GM23338 (cell line): ENCODE measurements around the gene FAM168A.

Source experiments
- CREB1 ChIP-seq: fragments of 250-450 bp; sonication (Bioruptor Pico); IDR thresholded peaks from 2 replicates; pipeline ENCODE4 v1.5.0; 2020; ENCODE audit warnings: low read depth, mild to moderate bottlenecking, moderate library complexity
- EZH2 ChIP-seq: fragments of 200-600 bp; sonication (generic); IDR thresholded peaks from one replicate; pipeline ENCODE4 v1.8.0; 2017; ENCODE audit warnings: antibody characterized with exemption, mild to moderate bottlenecking, low read depth; ENCODE audit not compliant: unreplicated experiment
- EZH2phosphoT487 ChIP-seq: fragments of 200-600 bp; sonication (generic); IDR thresholded peaks from one replicate; pipeline ENCODE4 v1.8.1; 2018; ENCODE audit warnings: antibody characterized with exemption; ENCODE audit not compliant: unreplicated experiment
- JUNB ChIP-seq: IDR thresholded peaks from one replicate; pipeline ENCODE4 v1.6.1; 2016; ENCODE audit warnings: antibody characterized with exemption; ENCODE audit not compliant: unreplicated experiment
- NANOG ChIP-seq: IDR thresholded peaks from 2 replicates; pipeline ENCODE4 v1.6.1; 2016; ENCODE audit warnings: antibody characterized with exemption, borderline replicate concordance
- POLR2AphosphoS5 ChIP-seq: IDR thresholded peaks from 2 replicates; pipeline ENCODE4 v1.6.1; 2016; ENCODE audit warnings: antibody characterized with exemption, low read depth
- STAT1 ChIP-seq: IDR thresholded peaks from one replicate; pipeline ENCODE4 v1.6.1; 2016; ENCODE audit warnings: antibody characterized with exemption; ENCODE audit not compliant: unreplicated experiment
- ZNF114 ChIP-seq: fragments of 250-450 bp; sonication (Bioruptor Pico); IDR thresholded peaks from 2 replicates; pipeline ENCODE4 v1.5.0; 2020; ENCODE audit warnings: mild to moderate bottlenecking, moderate library complexity
- ZNF331 ChIP-seq: fragments of 250-450 bp; sonication (Bioruptor Pico); IDR thresholded peaks from 2 replicates; pipeline ENCODE4 v1.5.0; 2020; ENCODE audit warnings: low read depth, mild to moderate bottlenecking, moderate library complexity
- TF ChIP-seq, protein P1 (sequence below), 2 experiments: fragments of 200-600 bp in 1 of 2; sonication (generic) in 1 of 2; conservative IDR thresholded peaks; 2 replicates each; pipeline versions ENCODE4 v1.5.1 to v1.6.1; 2016 to 2017; ENCODE audit warnings: antibody characterized with exemption in 2 of 2, low read depth in 2 of 2, mild to moderate bottlenecking in 2 of 2, moderate library complexity in 1 of 2
- TF ChIP-seq, protein P2 (sequence below): IDR thresholded peaks from 2 replicates; pipeline ENCODE4 v1.6.1; 2016; ENCODE audit warnings: antibody characterized with exemption
- TF ChIP-seq, protein P3 (sequence below): IDR thresholded peaks from one replicate; pipeline ENCODE4 v1.6.1; 2018; ENCODE audit warnings: antibody characterized with exemption; ENCODE audit not compliant: unreplicated experiment

DNA sequence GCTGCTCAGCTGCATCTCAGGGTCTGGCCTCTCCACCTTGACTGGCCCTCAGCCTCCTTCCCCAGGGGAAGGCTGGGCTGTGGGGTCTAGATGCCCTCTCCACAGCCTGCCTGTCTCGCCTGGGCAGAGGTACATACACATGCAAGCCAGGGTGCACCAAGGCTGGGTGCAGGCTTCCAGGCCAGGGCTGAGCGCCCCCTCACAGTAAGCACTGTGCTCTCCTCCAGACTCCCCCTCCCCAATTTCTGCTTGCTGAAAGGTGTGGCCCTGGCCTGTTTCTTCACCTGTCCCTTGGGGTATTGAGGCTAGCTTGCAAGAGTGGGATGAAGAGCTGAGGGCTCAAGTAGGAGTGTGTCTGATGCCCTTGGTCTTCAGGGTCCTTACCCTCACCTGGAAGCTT is 199.2 kb downstream of the FAM168A start:
- TF ChIP-seq ZNF331 (CRISPR knock-in tag) (no peak), POLR2AphosphoS5 (0 out of 2 replicates have a peak, but pooled peaks have one; percentile 13), STAT1 (no peak), JUNB (no peak), EZH2 (no peak), EZH2phosphoT487 (no peak), ZNF114 (CRISPR knock-in tag) (no peak), NANOG (no peak), CREB1 (CRISPR knock-in tag) (no peak)
- TF ChIP-seq, protein P1, sequence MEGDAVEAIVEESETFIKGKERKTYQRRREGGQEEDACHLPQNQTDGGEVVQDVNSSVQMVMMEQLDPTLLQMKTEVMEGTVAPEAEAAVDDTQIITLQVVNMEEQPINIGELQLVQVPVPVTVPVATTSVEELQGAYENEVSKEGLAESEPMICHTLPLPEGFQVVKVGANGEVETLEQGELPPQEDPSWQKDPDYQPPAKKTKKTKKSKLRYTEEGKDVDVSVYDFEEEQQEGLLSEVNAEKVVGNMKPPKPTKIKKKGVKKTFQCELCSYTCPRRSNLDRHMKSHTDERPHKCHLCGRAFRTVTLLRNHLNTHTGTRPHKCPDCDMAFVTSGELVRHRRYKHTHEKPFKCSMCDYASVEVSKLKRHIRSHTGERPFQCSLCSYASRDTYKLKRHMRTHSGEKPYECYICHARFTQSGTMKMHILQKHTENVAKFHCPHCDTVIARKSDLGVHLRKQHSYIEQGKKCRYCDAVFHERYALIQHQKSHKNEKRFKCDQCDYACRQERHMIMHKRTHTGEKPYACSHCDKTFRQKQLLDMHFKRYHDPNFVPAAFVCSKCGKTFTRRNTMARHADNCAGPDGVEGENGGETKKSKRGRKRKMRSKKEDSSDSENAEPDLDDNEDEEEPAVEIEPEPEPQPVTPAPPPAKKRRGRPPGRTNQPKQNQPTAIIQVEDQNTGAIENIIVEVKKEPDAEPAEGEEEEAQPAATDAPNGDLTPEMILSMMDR (conservative IDR thresholded peaks at IDR 0.05; ENCODE audit: low read depth in 2 of 2) = no peak
- TF ChIP-seq, protein P2, sequence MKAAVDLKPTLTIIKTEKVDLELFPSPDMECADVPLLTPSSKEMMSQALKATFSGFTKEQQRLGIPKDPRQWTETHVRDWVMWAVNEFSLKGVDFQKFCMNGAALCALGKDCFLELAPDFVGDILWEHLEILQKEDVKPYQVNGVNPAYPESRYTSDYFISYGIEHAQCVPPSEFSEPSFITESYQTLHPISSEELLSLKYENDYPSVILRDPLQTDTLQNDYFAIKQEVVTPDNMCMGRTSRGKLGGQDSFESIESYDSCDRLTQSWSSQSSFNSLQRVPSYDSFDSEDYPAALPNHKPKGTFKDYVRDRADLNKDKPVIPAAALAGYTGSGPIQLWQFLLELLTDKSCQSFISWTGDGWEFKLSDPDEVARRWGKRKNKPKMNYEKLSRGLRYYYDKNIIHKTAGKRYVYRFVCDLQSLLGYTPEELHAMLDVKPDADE = no peak
- TF ChIP-seq, protein P3, sequence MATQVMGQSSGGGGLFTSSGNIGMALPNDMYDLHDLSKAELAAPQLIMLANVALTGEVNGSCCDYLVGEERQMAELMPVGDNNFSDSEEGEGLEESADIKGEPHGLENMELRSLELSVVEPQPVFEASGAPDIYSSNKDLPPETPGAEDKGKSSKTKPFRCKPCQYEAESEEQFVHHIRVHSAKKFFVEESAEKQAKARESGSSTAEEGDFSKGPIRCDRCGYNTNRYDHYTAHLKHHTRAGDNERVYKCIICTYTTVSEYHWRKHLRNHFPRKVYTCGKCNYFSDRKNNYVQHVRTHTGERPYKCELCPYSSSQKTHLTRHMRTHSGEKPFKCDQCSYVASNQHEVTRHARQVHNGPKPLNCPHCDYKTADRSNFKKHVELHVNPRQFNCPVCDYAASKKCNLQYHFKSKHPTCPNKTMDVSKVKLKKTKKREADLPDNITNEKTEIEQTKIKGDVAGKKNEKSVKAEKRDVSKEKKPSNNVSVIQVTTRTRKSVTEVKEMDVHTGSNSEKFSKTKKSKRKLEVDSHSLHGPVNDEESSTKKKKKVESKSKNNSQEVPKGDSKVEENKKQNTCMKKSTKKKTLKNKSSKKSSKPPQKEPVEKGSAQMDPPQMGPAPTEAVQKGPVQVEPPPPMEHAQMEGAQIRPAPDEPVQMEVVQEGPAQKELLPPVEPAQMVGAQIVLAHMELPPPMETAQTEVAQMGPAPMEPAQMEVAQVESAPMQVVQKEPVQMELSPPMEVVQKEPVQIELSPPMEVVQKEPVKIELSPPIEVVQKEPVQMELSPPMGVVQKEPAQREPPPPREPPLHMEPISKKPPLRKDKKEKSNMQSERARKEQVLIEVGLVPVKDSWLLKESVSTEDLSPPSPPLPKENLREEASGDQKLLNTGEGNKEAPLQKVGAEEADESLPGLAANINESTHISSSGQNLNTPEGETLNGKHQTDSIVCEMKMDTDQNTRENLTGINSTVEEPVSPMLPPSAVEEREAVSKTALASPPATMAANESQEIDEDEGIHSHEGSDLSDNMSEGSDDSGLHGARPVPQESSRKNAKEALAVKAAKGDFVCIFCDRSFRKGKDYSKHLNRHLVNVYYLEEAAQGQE = no peak
